T-cell (primary cell): ENCODE results near the gene PIP4K2A. TPM values are rescaled to one million over a fixed set of nuclear protein-coding genes. Genes with fewer than 3 reads are reported as not detected.

Source experiments
- ATAC-seq, 4 experiments: fragments of 200-7000 bp in 3 of 4; fragments of 150-1000 bp in 1 of 4; cut with Tn5 transposase; replicated peaks in 1 of 4; 1 replicate in 3 of 4; 2 replicates in 1 of 4; pipeline ENCODE4 v1.10.0; 2021; ENCODE audit warnings: moderate library complexity in 3 of 4, mild to moderate bottlenecking in 2 of 4, moderate number of reproducible peaks in 1 of 4
- CTCF ChIA-PET, 2 donors: fragments of 300-600 bp; sonication (Branson Sonifier 250); formaldehyde crosslinking; loops; one replicate each; lab custom pipeline; 2022; ENCODE audit warnings: antibody characterized with exemption in 2 of 2; lab: Charles Lee
- POLR2A ChIA-PET, 2 donors: fragments of 300-600 bp; sonication (Branson Sonifier 250); formaldehyde crosslinking; loops; one replicate each; lab custom pipeline; 2022; ENCODE audit warnings: antibody characterized with exemption in 2 of 2; lab: Charles Lee
- DNase-seq, 35 experiments: peaks; one replicate each; pipeline versions ENCODE4 v3.0.0 to v3.0.0-alpha.2; 2013 to 2023
- H3K27ac ChIP-seq: one replicate; pipeline ENCODE4 v1.5.1; 2013; ENCODE audit warnings: low read length
- H3K27me3 ChIP-seq, 2 experiments: replicated peaks in 1 of 2; 1 replicate in 1 of 2; 2 replicates in 1 of 2; pipeline versions ENCODE4 v1.6.1 to v1.7.0; 2013; ENCODE audit warnings: low read length in 1 of 2, mixed read lengths in 1 of 2; ENCODE audit not compliant: control insufficient read depth in 2 of 2, insufficient read depth in 2 of 2; ENCODE audit errors: extremely low read depth in 1 of 2
- H3K36me3 ChIP-seq, 2 donors: 1 replicate in 1 of 2; 2 replicates in 1 of 2; pipeline versions ENCODE4 v1.6.1 to v1.7.0; 2013; ENCODE audit warnings: low read length in 1 of 2; ENCODE audit not compliant: control insufficient read depth in 2 of 2, insufficient read depth in 1 of 2; ENCODE audit errors: extremely low read depth in 1 of 2
- H3K4me1 ChIP-seq, 2 experiments: 1 replicate in 1 of 2; 2 replicates in 1 of 2; pipeline versions ENCODE4 v1.6.1 to v1.7.0; 2013; ENCODE audit warnings: low read length in 2 of 2, mixed read lengths in 1 of 2; ENCODE audit not compliant: insufficient read depth in 2 of 2, control insufficient read depth in 1 of 2; ENCODE audit errors: extremely low read depth in 1 of 2
- H3K4me3 ChIP-seq, 2 donors: 1 replicate in 1 of 2; 2 replicates in 1 of 2; pipeline versions ENCODE4 v1.5.1 to v1.7.0; 2013; ENCODE audit warnings: mild to moderate bottlenecking in 2 of 2, low read length in 1 of 2, moderate library complexity in 1 of 2; ENCODE audit not compliant: control insufficient read depth in 1 of 2; ENCODE audit errors: extremely low read depth in 1 of 2
- H3K9me3 ChIP-seq: 2 replicates; pipeline ENCODE4 v1.7.0; 2013
- H3K27ac Mint-ChIP-seq, 2 donors: one replicate each; pipeline ENCODE4 v1.8.0; 2020 to 2021; ENCODE audit warnings: mild to moderate bottlenecking in 2 of 2, mixed read lengths in 2 of 2
- H3K27me3 Mint-ChIP-seq, 2 donors: one replicate each; pipeline ENCODE4 v1.8.0; 2021 to 2022; ENCODE audit warnings: mixed read lengths in 2 of 2
- H3K36me3 Mint-ChIP-seq: one replicate; pipeline ENCODE4 v1.8.0; 2021; ENCODE audit warnings: mixed read lengths
- H3K4me1 Mint-ChIP-seq, 3 donors: one replicate each; pipeline ENCODE4 v1.8.0; 2020 to 2022; ENCODE audit warnings: mixed read lengths in 3 of 3, mild to moderate bottlenecking in 1 of 3
- H3K4me3 Mint-ChIP-seq, 3 donors: one replicate each; pipeline ENCODE4 v1.8.0; 2020 to 2022; ENCODE audit warnings: mild to moderate bottlenecking in 3 of 3, mixed read lengths in 3 of 3, moderate library complexity in 3 of 3
- H3K9me3 Mint-ChIP-seq, 3 donors: one replicate each; pipeline ENCODE4 v1.8.0; 2020 to 2022; ENCODE audit warnings: mixed read lengths in 3 of 3
- WGBS: methylation state at CpG from one replicate; pipeline ENCODE4 v1.1.5; 2013; ENCODE audit warnings: missing lambda C conversion rate; ENCODE audit not compliant: insufficient coverage; 5-methylcytosine and 5-hydroxymethylcytosine counted together
- total RNA-seq, 35 experiments: library from RNA in 6 of 35; stranded (reverse) in 6 of 35; fragments of 120-200 nt in 1 of 35; gene quantifications; one replicate each; pipeline versions ENCODE4 v1.2.1 to v1.2.4 and lab custom pipeline; 2013 to 2026

The PIP4K2A gene
- total RNA-seq, 5 donors from 2014 or later (not counting 1 experiment from before 2014, with no cell fraction given): 129 to 238 (median 160) TPM

DNA sequence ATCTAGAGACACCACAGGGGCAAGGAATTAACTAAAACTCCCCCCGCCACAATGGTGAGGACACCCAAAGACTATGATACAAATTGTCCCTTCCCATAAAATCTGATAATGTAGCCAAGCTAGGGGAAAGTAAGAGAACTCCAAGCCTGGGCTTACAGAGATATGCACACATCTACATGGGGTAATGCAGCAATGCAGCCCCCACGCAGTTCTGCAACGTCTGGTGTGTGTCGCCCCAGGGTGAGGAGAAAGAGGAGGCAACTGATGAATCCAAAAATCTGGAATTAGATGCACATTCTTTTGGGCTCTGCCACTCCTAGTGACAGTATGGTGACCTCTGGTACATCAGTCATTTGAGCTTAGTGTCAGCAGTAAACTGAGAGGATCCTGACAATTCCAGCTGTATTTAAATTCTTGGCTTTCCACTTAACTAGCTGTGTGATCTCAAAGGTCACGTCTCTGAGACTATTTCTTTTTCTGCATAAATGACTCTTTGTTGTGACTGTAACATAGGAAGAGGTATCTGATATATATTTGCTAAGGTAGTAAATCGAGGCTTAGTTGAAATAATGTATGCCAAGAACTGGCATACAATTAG, 51.5 kb downstream of the PIP4K2A start:
- H3K27ac Mint-ChIP-seq: peak overlapping the region; percentile 82 to 93
- DNase-seq (no peak), ATAC-seq (no peak)
- Histone ChIP-seq H3K27ac (peak overlapping the region; percentile 7), H3K36me3 (no peaks in the 10 kb centered on the region), H3K4me1 (peaks cover 39 to 83% of the 10 kb centered on the region in 2 experiments), H3K27me3 (no peaks in the 10 kb centered on the region), H3K4me3 (peak overlapping the region in 1 of 2 donors; percentile 6), H3K9me3 (no peaks in the 10 kb centered on the region)
- H3K27me3 Mint-ChIP-seq: no peaks in the 10 kb centered on the region
- WGBS: no CpG with 5 or more reads among the region's 6 CpGs
- no peaks in the 10 kb centered on the region for H3K9me3 Mint-ChIP-seq
- peak overlapping the region in 2 of 3 donors; percentile 4 to 39 for H3K4me3 Mint-ChIP-seq
- no peaks in the 10 kb centered on the region for H3K36me3 Mint-ChIP-seq
- H3K4me1 Mint-ChIP-seq: peaks cover 88 to 99% (median 89%) of the 10 kb centered on the region in 3 donors
- CTCF ChIA-PET: interaction anchor here in 1 of 2 donors (1.2 to 1.5 kb wide), 2 partner anchors 50 to 52 kb away, joined by 3 to 5 read pairs; no protein-coding TSS in a partner anchor
- POLR2A ChIA-PET: interaction anchor here (0.6 to 1.3 kb wide), 5 partner anchors 14 to 56 kb away, joined by 3 to 4 read pairs (median 3); no protein-coding TSS in a partner anchor

DNA sequence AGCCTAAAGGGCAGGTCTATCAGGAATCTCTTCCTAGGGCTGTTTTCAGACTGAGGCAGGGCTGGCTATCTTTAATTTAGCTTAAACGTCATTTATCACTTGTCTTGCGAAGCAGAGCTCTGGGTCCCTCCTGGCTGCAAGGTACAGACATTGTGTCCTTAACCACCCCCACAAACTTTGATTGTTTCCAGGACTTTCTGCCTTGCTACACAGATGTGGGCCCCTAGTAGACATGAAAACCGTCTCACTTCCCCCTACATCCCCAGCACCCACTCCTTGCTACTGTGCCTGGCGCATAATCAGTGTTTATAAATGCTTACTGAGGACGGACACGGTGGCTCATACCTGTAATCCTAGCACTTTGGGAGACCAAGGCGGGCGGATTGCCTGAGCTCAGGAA, 54.5 kb downstream of the PIP4K2A start:
- Histone ChIP-seq H3K9me3 (no peaks in the 10 kb centered on the region), H3K4me1 (peaks cover 58 to 84% of the 10 kb centered on the region in 2 experiments), H3K36me3 (no peaks in the 10 kb centered on the region), H3K27ac (no peak overlapping the region), H3K27me3 (no peaks in the 10 kb centered on the region), H3K4me3 (no peak overlapping the region)
- no peaks in the 10 kb centered on the region for H3K27me3 Mint-ChIP-seq
- DNase-seq (no peak), ATAC-seq (no peak)
- H3K9me3 Mint-ChIP-seq: no peaks in the 10 kb centered on the region
- H3K4me1 Mint-ChIP-seq: peaks cover 91 to 100% (median 92%) of the 10 kb centered on the region in 3 donors
- peaks cover 7% of the 10 kb centered on the region for H3K36me3 Mint-ChIP-seq
- 92% methylated on average over 5 of the region's 8 CpGs for WGBS
- H3K27ac Mint-ChIP-seq: peak overlapping the region; percentile 93 to 98
- H3K4me3 Mint-ChIP-seq: peak overlapping the region in 1 of 3 donors; percentile 46
- POLR2A ChIA-PET: interaction anchor here in 1 of 2 donors (0.6 to 0.9 kb wide), 2 partner anchors 11 to 63 kb away, joined by 3 to 6 read pairs; no protein-coding TSS in a partner anchor
- CTCF ChIA-PET: interaction anchor here (0.7 to 2.2 kb wide), 2 partner anchors 9 to 72 kb away, joined by 5 to 21 read pairs; no protein-coding TSS in a partner anchor

DNA sequence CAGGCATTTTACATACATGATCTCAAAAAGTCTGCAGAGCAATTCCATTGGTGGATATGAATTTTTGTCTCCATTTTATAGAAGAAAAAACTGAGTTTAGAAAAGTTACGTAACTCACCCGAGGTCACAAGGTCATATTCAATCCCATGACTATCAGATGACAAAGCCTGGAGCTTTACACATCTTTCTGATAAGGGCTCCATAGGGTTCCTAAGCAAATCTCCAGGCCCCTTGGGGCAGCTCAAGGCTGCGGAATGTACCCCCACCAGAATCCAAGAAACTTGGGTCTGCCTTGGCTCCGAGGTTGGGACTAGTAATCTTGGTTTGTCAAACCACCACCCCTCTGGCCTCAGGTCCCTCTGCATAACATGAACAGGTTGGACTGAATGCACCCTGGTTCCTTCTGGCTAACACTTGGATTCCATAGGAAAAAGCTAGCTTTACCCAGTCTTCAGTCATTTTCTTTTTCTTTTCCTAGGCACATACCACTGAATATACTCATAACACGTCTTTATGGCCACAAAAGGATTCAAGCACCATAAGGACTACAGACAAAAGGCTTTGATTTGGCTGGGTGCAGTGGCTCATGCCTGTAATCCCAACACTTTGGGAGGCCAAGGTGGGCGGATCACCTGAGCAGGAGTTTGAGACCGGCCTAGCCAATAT, 55.5 kb downstream of the PIP4K2A start:
- Histone ChIP-seq H3K27ac (peak overlapping the region; percentile 48), H3K36me3 (no peaks in the 10 kb centered on the region), H3K27me3 (no peaks in the 10 kb centered on the region), H3K4me1 (peaks cover 68 to 86% of the 10 kb centered on the region in 2 experiments), H3K4me3 (no peak overlapping the region), H3K9me3 (no peaks in the 10 kb centered on the region)
- H3K9me3 Mint-ChIP-seq: no peaks in the 10 kb centered on the region
- ChIA-PET CTCF (interaction anchor here in 1 of 2 donors (0.6 to 2.2 kb wide), 2 partner anchors 10 kb away, joined by 4 to 5 read pairs; no protein-coding TSS in a partner anchor), POLR2A (interaction anchor here (0.6 to 1.0 kb wide), 3 partner anchors 15 to 35 kb away, joined by 3 to 7 read pairs (median 3); no protein-coding TSS in a partner anchor)
- H3K4me3 Mint-ChIP-seq: peak overlapping the region in 2 of 3 donors; percentile 19 to 69
- DNase-seq: no peak
- H3K36me3 Mint-ChIP-seq: peaks cover 7% of the 10 kb centered on the region
- no peak for ATAC-seq
- H3K27me3 Mint-ChIP-seq: no peaks in the 10 kb centered on the region
- peaks cover 92 to 100% (median 94%) of the 10 kb centered on the region in 3 donors for H3K4me1 Mint-ChIP-seq
- H3K27ac Mint-ChIP-seq: peak overlapping the region; percentile 93 to 98
- 91% methylated on average over 5 of the region's 7 CpGs for WGBS

DNA sequence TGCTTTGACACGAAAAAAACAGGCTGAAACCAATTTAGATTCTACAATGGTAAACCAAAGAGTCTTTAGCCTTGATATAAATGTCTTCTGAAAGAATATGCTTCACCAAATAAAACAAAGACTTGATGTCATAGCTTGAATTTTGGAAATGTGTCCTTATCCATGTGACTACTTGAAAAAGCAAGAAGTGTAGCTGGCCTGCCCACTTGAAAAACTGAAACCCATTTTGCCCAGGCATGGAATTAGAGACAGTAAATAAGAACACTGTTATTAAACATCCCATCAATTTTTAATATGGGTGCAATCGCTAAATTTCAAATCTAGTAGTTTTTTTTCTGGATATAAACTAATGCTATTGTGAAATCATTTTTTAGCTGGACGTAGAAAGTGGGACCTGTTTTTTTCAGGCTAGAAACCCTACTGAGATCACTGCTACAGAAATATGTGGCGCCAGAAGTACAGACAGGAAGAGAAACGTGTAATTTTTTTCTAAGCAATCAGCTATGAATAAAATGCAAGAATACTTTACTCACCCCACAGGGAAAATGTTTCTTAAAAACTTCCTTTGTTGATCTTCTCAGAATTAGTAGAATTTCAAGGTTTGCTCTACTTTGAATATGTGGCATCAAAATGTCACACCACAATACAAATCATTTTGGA, 56.7 kb downstream of the PIP4K2A start:
- peaks cover 14% of the 10 kb centered on the region for H3K36me3 Mint-ChIP-seq
- ChIA-PET CTCF (interaction anchor here in 1 of 2 donors (0.9 to 1.4 kb wide), 2 partner anchors 34 to 39 kb away, joined by 3 read pairs; no protein-coding TSS in a partner anchor), POLR2A (interaction anchor here (0.6 to 1.4 kb wide), 5 partner anchors 9 to 789 kb away, joined by 3 to 5 read pairs (median 4); no protein-coding TSS in a partner anchor)
- peaks cover 95 to 98% (median 96%) of the 10 kb centered on the region in 3 donors for H3K4me1 Mint-ChIP-seq
- H3K4me3 Mint-ChIP-seq: peak overlapping the region; percentile 26 to 69 (median 54)
- no peak overlapping the region for H3K4me3 ChIP-seq
- H3K27ac ChIP-seq: peak overlapping the region; percentile 48
- no peaks in the 10 kb centered on the region for H3K27me3 ChIP-seq
- peaks cover 78 to 84% of the 10 kb centered on the region in 2 experiments for H3K4me1 ChIP-seq
- no CpG with 5 or more reads among the region's 5 CpGs for WGBS
- DNase-seq: no peak
- peaks cover 0 to 2% of the 10 kb centered on the region in 2 donors for H3K36me3 ChIP-seq
- ATAC-seq: no peak
- H3K9me3 ChIP-seq: no peaks in the 10 kb centered on the region
- no peaks in the 10 kb centered on the region for H3K27me3 Mint-ChIP-seq
- H3K9me3 Mint-ChIP-seq: no peaks in the 10 kb centered on the region
- peak overlapping the region; percentile 93 to 98 for H3K27ac Mint-ChIP-seq

DNA sequence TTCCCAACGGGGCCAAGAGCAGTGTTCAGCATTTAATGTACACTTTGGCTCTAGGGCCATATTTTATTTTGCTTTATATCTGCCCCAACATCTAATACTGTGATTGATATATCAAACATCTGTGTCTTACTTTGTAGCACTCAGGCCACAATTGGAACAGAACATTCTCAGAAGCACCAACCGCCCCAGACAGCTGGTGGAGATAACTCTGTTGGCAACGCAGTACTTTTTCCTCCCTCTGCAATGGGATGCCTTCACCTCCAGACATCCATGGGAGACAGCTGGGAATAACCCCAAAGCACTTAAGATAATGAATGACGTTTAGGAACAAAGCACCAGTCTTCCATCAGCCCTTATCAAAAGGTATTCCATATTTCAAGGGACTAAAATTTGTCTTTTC, 57.4 kb downstream of the PIP4K2A start:
- no peak for ATAC-seq
- Histone ChIP-seq H3K36me3 (peaks cover 0 to 5% of the 10 kb centered on the region in 2 donors), H3K9me3 (no peaks in the 10 kb centered on the region), H3K27ac (peak overlapping the region; percentile 48), H3K27me3 (no peaks in the 10 kb centered on the region), H3K4me1 (peaks cover 82 to 85% of the 10 kb centered on the region in 2 experiments), H3K4me3 (no peak overlapping the region)
- H3K36me3 Mint-ChIP-seq: peaks cover 19% of the 10 kb centered on the region
- no peak for DNase-seq
- H3K27me3 Mint-ChIP-seq: no peaks in the 10 kb centered on the region
- POLR2A ChIA-PET: interaction anchor here in 1 of 2 donors (0.6 to 1.4 kb wide), 3 partner anchors 9 to 48 kb away, joined by 3 to 4 read pairs (median 3); no protein-coding TSS in a partner anchor
- H3K9me3 Mint-ChIP-seq: no peaks in the 10 kb centered on the region
- H3K27ac Mint-ChIP-seq: peak overlapping the region; percentile 93 to 98
- peak overlapping the region; percentile 1 to 69 (median 26) for H3K4me3 Mint-ChIP-seq
- H3K4me1 Mint-ChIP-seq: peaks cover 95 to 98% (median 96%) of the 10 kb centered on the region in 3 donors
- WGBS: 80% methylated on average over 1 of the region's 4 CpGs
- CTCF ChIA-PET: interaction anchor here in 1 of 2 donors (0.9 to 1.4 kb wide), 2 partner anchors 34 to 39 kb away, joined by 3 read pairs; no protein-coding TSS in a partner anchor
